ENCODE measurements around the gene CDK14.
"Not testable (repeated sequence)": the region's sequence is repeated elsewhere in the genome, so short reads cannot be mapped to it uniquely, and the experiment has no call there.

The CDK14 gene

GRCh38 chr7:90726120-90726519 is 130.0 kb downstream of the CDK14 start:
- no peak for DNase-seq

GRCh38 chr7:90726623-90727022 is 130.5 kb downstream of the CDK14 start:
- DNase-seq: no peak

DNA sequence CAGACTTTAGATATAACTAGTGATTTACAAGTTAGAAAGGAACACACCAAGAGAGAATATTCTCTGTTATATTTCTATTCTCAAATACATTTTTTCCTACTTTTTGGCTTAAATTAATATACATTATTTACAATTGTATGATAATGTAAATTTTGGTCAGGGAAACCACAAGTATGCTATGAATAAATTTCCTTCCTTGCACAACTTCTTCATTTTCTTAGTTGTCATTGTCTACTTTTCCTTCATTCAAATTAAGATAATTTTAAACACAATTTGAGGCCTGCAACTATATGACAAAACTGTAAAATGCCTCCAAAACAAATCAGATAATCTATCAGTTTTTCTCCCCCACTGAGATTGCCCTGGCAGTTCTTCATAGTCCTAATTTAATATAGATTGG is 131.3 kb downstream of the CDK14 start:
- DNase-seq: no peak

GRCh38 chr7:90728568-90728967 is 132.4 kb downstream of the CDK14 start:
- DNase-seq: no peak

DNA sequence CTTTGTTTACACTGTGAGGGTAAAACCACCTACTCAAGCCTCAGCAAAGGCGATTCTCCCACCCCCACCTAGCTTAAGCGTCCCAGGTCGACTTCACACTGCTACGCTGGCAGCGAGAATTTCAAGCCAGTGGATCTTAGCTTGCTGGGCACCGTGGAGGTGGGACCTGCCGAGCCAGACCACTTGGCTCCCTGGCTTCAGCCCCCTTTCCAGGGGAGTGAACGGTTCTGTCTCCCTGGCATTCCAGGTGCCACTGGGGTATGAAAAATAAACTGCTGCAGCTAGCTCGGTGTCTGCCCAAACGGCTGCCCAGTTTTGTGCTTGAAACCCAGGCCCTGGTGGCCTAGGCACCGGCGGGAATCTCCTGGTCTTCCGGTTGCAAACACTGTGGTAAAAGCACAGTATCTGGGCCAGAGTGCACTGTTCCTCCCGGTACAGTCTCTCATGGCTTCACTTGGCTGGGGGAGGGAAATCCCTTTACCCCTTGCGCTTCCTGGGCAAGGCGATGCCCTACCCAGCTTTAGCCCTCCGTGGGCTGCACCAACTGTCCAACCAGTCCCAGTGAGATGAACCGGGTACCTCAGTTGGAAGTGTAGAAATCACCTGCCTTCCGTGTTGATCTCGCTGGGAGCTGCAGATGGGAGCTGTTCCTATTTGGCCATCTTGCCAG is 139.6 kb downstream of the CDK14 start:
- DNase-seq: not testable (repeated sequence)

- no peak for DNase-seq
Observed at GRCh38 chr7:90736316-90736715, 140.2 kb downstream of the CDK14 start.

GRCh38 chr7:90736968-90737939 is 141.1 kb downstream of the CDK14 start:
- no peak for DNase-seq

DNA sequence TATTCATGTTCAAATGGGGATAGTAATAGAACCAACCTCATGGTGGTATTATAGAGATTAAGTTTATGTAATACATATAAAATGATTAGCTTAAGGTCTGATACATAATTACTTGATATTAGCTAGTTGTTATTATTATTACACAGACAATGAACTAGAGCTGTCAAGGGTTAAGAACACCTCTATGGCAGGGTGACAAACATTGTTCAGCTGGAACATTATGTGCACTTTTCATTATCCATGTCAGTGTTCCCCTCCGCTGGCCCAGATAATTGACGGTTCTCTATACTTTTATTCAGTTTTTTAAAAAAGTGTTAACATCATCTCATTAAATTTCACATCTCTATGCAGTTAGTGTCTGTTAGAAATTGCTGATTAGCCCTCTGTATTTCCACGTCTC is 142.1 kb downstream of the CDK14 start:
- DNase-seq: no peak

- DNase-seq: no peak
Observed at GRCh38 chr7:90739716-90740115, 143.6 kb downstream of the CDK14 start.

DNA sequence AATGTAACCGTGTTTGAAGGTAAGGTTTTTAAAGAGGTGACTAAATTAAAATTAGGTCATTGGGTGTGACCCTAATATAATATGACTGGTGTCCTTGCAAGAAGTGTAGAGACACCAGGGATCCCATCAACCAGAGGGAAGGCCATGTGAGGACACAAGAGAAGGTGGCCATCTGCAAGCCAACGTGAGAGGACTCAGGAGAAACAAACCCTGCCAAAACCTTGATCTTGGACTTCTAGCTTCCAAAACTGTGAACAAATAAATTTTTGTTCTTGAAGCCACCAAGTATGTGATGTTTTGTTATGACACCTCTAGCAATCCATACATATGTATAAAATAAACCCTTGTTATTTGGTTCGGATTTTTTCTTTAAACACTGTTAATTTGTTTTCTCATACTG is 144.3 kb downstream of the CDK14 start:
- no peak for DNase-seq

DNA sequence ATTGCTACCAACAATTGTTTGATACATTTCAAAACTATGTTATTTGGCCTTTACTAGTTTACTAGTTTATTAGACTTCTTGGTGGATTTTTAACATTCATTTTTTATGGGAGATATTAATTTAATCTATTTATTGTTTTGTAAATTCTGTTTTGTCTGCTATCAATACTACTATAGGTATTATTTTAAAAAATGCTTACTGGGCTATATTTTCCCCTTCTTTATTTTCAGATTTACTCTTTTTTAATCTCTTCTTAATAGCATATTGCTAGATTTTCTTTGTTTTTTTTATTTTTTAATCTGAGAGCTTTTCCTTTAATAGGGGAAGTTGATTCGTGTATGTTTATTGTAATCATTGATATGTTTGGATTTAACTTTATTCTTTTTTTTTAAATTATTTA is 147.5 kb downstream of the CDK14 start:
- no peak for DNase-seq

DNA sequence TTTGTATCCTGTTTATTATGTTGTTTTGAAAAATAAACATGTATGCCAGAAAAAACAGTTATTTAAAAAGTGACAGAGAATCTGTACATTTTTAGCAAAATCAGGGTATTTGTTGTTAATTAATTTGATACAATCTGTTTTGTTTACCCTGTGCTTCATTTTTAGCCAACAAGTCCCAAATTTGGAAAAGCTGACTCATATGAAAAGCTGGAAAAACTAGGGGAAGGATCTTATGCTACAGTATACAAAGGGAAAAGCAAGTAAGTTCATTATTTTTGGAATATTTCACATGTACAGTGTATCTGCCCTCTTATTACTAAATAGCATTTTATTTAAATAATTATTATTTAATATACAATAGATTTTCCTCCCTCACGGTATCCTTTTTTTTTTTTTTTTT is 151.4 kb downstream of the CDK14 start:
- DNase-seq: no peak

GRCh38 chr7:90749262-90749661 is 153.1 kb downstream of the CDK14 start:
- no peak for DNase-seq

DNA sequence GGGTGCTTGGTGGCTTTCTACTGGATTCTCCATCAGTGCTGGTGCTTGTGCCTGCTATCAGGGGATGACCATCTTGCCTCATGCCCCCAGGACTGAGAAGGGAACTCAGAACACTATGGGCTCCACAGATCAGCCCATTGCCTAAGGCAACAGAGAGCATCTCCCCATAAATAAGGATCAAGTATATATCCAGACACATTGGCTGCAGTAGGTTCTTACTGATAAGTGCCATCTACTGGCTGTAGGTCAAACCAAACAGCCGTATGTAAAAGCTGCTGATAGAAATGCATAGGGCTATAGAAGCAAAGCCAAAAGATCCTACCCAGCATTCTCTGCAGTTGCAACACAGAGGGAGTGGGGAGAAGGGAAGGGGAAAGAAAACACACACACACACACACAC is 153.7 kb downstream of the CDK14 start:
- DNase-seq: no peak

- DNase-seq: no peak
Observed at GRCh38 chr7:90751595-90751994, 155.5 kb downstream of the CDK14 start.

GRCh38 chr7:90752051-90752450 is 155.9 kb downstream of the CDK14 start:
- no peak for DNase-seq

DNA sequence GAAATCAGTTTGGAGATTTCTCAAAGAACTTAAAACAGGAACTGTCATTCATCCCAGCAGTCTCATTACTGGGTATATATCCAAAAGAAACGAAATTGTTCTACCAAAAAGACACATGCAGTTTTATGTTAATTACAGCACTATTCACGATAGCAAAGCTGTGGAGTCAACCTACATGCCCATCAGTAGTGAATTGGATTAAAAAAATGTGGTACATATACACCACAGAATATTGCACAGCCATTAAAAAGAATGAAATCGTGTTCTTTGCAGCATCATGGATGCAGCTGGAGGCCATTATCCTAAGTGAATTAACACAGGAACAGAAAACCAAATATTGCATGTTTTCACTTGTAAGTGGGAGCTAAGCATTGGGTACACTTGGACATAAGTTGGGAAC is 158.9 kb downstream of the CDK14 start:
- no peak for DNase-seq

DNA sequence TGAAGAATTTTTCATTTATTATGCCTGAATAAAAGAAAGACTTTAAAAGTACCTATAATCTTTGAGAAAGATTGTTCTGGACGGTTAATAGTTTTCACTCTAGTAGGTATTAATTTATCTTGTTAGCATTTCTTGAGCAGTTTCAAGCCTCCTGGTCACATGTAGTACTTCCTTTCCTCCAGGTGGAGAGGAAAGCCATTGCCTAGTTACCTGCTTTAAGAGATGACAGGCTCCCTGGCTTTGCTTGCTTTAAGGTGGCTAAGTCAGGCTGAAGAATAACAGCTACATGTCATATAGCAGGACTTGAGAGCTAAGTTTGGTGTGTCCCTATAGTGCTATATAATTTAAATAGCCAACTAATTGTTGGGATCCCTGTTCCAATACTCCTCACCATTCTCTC is 160.2 kb downstream of the CDK14 start:
- no peak for DNase-seq

DNA sequence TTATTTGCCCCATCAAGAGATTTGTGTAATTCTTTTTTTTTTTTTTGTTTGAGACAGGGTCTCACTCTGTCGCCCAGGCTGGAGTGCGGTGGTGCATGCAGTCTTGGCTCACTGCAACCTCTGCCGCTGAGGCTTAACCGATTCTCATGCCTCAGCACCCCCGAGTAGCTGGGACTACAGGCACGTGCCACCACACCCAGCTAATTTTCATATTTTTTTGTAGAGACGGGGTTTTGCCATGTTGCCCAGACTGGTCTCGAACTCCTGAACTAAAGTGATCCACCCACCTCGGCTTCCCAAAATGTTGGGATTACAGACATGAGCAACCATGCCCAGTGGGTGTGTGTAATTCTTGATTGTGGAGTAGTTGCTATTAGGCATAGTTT is 161.4 kb downstream of the CDK14 start:
- DNase-seq: not testable (repeated sequence)

DNA sequence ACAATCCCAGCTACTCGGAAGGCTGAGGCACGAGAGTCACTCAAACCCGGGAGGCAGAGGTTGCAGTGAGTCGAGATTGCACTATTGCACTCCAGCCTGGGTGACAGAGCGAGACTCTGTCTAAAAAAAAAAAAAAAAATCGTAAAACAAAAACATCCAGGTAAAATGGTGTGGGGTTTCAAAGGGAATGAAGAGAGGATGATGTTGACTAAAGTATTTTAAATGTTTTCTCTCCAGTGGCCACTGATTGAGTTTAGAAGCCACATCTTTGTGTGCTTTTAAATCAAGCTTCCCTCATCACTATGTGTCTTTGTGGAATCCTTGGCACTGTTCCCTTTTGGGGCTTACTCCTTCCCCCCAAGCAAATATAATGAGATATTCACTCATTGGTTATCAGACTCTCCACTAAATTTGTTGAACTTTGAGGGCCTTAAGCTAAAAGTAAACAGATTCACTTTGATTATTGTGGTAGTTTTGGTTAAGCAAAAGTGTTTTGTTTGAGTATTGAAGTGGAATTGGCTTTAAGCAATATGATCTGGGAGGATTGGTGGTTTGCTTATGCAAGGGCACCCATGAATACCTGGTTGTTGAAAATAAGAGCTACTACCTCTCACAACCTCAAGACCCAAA is 162.9 kb downstream of the CDK14 start:
- no peak for DNase-seq

DNA sequence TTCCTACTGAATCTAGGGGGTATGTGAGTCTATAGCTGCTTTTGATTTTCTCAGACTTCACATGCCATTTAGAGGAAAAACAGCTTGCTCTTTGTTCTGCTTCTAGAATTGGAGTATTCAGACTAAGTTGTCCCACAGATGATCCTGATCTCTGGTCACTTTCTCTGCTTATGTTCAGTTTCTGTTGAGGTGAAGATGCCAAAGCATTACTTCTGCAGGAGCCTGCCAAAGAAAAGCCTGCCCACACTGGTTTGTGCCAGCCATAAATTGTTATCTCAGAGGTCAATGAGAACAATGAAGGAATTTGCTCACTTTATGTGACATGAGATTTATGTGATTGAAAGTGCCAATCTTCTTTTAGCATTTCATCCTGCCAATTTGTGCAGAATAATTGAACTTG is 163.6 kb downstream of the CDK14 start:
- no peak for DNase-seq

- DNase-seq: no peak
Observed at GRCh38 chr7:90760892-90761291, 164.8 kb downstream of the CDK14 start.

DNA sequence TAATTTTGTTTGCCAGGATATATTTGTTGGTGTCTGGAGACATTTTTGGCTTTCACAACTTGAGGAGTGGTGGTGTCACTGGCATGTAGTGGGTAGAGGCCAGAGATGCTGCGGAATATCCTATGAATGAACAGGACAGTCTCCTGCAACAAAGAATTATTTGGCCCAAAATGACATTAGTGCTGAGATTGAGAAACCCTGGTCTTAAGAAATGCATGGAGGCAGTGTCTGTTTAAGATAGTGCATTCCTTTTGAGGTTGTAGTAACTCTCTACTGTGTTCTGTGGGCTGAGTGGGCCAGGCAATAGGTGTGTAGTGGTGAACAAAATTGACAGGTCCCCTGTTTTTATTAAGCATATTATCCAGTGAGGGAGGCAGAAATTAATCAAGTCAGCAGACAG is 165.5 kb downstream of the CDK14 start:
- DNase-seq: no peak

DNA sequence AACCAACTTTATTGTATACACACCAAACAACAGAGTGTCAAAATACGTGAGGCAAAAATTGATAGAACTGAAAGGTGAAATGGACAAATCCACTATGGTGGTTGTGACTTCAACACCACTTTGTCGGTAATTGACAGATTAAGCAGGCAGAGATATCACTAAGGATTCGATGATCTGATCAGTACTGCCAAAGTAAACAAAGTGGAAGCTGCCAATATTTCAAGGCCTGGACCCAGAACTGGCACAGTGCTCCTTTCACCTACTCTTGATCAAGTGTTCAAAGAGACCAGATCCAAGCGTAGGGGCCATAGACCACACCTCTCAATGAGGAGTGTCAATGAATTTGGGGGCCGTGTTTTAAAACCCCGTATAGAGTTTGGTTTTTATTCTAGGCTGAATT is 167.0 kb downstream of the CDK14 start:
- DNase-seq: no peak
